Liver (tissue), 9 donors: Measurements from ENCODE around the gene LNX1. TPM values are rescaled to one million over a fixed set of nuclear protein-coding genes. Genes with fewer than 3 reads are reported as not detected.

Experiments used
- DNase-seq: peaks from one replicate; pipeline ENCODE4 v3.0.0-alpha.2; 2017; ENCODE audit warnings: low spot score
- H3K27ac ChIP-seq, 2 donors: one replicate each; pipeline ENCODE4 v1.7.0; 2013; ENCODE audit warnings: inconsistent platforms in 2 of 2, low read length in 2 of 2, control low read depth in 1 of 2, low read depth in 1 of 2, mild to moderate bottlenecking in 1 of 2
- H3K27me3 ChIP-seq, 4 donors: one replicate each; pipeline versions ENCODE4 v1.6.1 to v1.7.0; 2013; ENCODE audit warnings: low read length in 3 of 4, inconsistent platforms in 1 of 4, mild to moderate bottlenecking in 1 of 4, moderate library complexity in 1 of 4; ENCODE audit not compliant: control insufficient read depth in 4 of 4, insufficient read depth in 4 of 4
- H3K36me3 ChIP-seq, 4 donors: one replicate each; pipeline versions ENCODE4 v1.6.1 to v1.7.0; 2013; ENCODE audit warnings: low read length in 3 of 4, mild to moderate bottlenecking in 3 of 4, low read depth in 1 of 4, moderate library complexity in 1 of 4; ENCODE audit not compliant: control insufficient read depth in 4 of 4, insufficient read depth in 3 of 4
- H3K4me1 ChIP-seq, 4 donors: one replicate each; pipeline versions ENCODE4 v1.6.1 to v1.7.0; 2013; ENCODE audit warnings: low read length in 3 of 4, mild to moderate bottlenecking in 3 of 4, moderate library complexity in 1 of 4; ENCODE audit not compliant: control insufficient read depth in 4 of 4, insufficient read depth in 4 of 4
- H3K4me3 ChIP-seq, 3 donors: one replicate each; pipeline versions ENCODE4 v1.6.1 to v1.7.0; 2013; ENCODE audit warnings: low read length in 3 of 3, control low read depth in 1 of 3, low read depth in 1 of 3, mild to moderate bottlenecking in 1 of 3
- H3K9ac ChIP-seq, 2 donors: one replicate each; pipeline ENCODE4 v1.7.0; 2013; ENCODE audit warnings: low read length in 2 of 2, mild to moderate bottlenecking in 2 of 2, moderate library complexity in 2 of 2, control low read depth in 1 of 2, low read depth in 1 of 2
- H3K9me3 ChIP-seq, 4 donors: one replicate each; pipeline versions ENCODE4 v1.6.1 to v1.7.0; 2013; ENCODE audit warnings: low read length in 3 of 4; ENCODE audit not compliant: control insufficient read depth in 4 of 4
- EGR1 ChIP-seq, 2 donors: IDR thresholded peaks; 2 replicates each; pipeline ENCODE4 v1.6.1; 2016 to 2018; ENCODE audit warnings: antibody characterized with exemption in 2 of 2, low read depth in 2 of 2
- FOXA1 ChIP-seq: IDR thresholded peaks from 2 replicates; pipeline ENCODE4 v1.6.1; 2016; ENCODE audit warnings: antibody characterized with exemption
- FOXA2 ChIP-seq: IDR thresholded peaks from 2 replicates; pipeline ENCODE4 v1.6.1; 2016; ENCODE audit warnings: antibody characterized with exemption
- GABPA ChIP-seq, 2 donors: IDR thresholded peaks in 1 of 2; conservative IDR thresholded peaks in 1 of 2; 2 replicates each; pipeline ENCODE4 v1.6.1; 2016; ENCODE audit warnings: antibody characterized with exemption in 2 of 2, mild to moderate bottlenecking in 1 of 2, moderate library complexity in 1 of 2
- HNF4A ChIP-seq, 2 donors: conservative IDR thresholded peaks; 2 replicates each; pipeline ENCODE4 v1.6.1; 2016; ENCODE audit warnings: antibody characterized with exemption in 2 of 2, mild to moderate bottlenecking in 2 of 2
- HNF4G ChIP-seq: IDR thresholded peaks from 2 replicates; pipeline ENCODE4 v1.6.1; 2016; ENCODE audit warnings: antibody characterized with exemption
- JUND ChIP-seq, 2 donors: IDR thresholded peaks; 2 replicates each; pipeline ENCODE4 v1.6.1; 2016; ENCODE audit warnings: antibody characterized with exemption in 2 of 2
- MAX ChIP-seq: IDR thresholded peaks from 2 replicates; pipeline ENCODE4 v1.6.1; 2016; ENCODE audit warnings: antibody characterized with exemption
- NR2F2 ChIP-seq: IDR thresholded peaks from 2 replicates; pipeline ENCODE4 v1.6.1; 2016; ENCODE audit warnings: antibody characterized with exemption
- RAD21 ChIP-seq, 2 donors: IDR thresholded peaks; 2 replicates each; pipeline ENCODE4 v1.6.1; 2016; ENCODE audit warnings: antibody characterized with exemption in 2 of 2, mild to moderate bottlenecking in 2 of 2
- SP1 ChIP-seq: IDR thresholded peaks from 2 replicates; pipeline ENCODE4 v1.6.1; 2018; ENCODE audit warnings: antibody characterized with exemption, mild to moderate bottlenecking
- YY1 ChIP-seq: IDR thresholded peaks from 2 replicates; pipeline ENCODE4 v1.6.1; 2016; ENCODE audit warnings: antibody characterized with exemption, mild to moderate bottlenecking
- ZBTB33 ChIP-seq: IDR thresholded peaks from 2 replicates; pipeline ENCODE4 v1.6.1; 2016; ENCODE audit warnings: antibody characterized with exemption
- WGBS: extraction: QIAGEN DNeasy Blood & Tissue Kit; methylation state at CpG from one replicate; pipeline ENCODE4 v1.1.7; 2013; 5-methylcytosine and 5-hydroxymethylcytosine counted together
- polyA plus RNA-seq, 2 donors: library from polyadenylated mRNA; stranded (reverse) in 1 of 2; unstranded in 1 of 2; fragments of 200-250 nt in 1 of 2; fragments of >200 nt in 1 of 2; fragmentation: Nextera tagmentation in 1 of 2; extraction: Ambion mirVana in 1 of 2; gene quantifications; one replicate each; pipeline versions ENCODE4 v1.2.1 to v1.2.3, GENCODE V29; 2013 to 2015
- total RNA-seq, 2 donors: library from RNA; depleted of rRNA; stranded (reverse); fragments of >200 nt; gene quantifications; one replicate each; pipeline ENCODE4 v1.2.3, GENCODE V29; 2014
- TF ChIP-seq, protein P1 (sequence below): IDR thresholded peaks from 2 replicates; pipeline ENCODE4 v1.6.1; 2016; ENCODE audit warnings: antibody characterized with exemption, mild to moderate bottlenecking
- TF ChIP-seq, protein P2 (sequence below): IDR thresholded peaks from 2 replicates; pipeline ENCODE4 v1.6.1; 2016; ENCODE audit warnings: antibody characterized with exemption
- TF ChIP-seq, protein P3 (sequence below): fragments of 150-350 bp; IDR thresholded peaks from 2 replicates; pipeline ENCODE4 v1.5.1; 2017; ENCODE audit warnings: improper control_type of control experiment, low read depth, low read length; ENCODE audit not compliant: missing input control
- donor health status: healthy.
- donor health status: healthy.
- donor health status: healthy.
- donor health status: healthy.
- donor health status: healthy.

The LNX1 gene
- total and polyA plus RNA-seq, 4 donors = 1.5 to 3.4 (median 2.3) TPM

DNA sequence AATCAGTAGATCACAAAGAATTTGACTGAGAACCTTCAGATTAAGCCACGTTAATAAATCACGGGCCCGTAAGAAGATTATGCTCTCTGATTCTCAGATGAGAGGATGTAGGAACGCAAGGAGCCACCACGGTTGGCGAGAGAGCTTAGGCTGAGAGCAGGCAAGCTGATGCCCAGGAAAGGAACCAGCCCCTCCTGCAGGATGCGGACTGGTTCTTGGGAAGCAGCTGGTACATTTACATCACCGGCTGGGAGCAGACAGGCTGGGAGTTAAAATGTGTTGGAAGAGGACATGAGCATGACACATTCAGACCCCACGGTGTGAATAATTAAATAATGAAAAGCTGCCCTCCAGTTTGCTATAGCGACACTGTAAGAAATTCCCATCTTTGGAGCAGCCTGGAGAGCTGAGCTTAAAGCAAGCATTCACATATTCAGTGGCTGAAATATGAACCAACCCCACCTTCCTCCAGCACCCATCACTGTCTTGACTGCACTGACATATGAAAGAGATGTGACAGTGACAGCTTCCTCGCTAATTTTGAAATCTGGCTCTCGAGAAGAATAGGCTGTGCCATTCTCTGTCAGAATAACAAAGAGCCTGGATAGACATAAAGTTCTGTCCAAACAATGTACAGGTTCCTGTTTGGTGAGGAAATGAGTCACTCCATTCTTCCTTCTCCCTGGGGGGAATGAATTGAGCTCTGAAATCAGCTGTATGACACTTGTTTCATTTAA, 33.1 kb downstream of the LNX1 start:
- no peak for DNase-seq
- Histone ChIP-seq H3K9ac (no peak overlapping the region), H3K4me1 (peaks cover 0 to 7% (median 4%) of the 10 kb centered on the region in 4 donors), H3K4me3 (no peak overlapping the region), H3K36me3 (peaks cover 0 to 3% (median 0%) of the 10 kb centered on the region in 4 donors), H3K9me3 (no peaks in the 10 kb centered on the region), H3K27ac (no peak overlapping the region), H3K27me3 (no peaks in the 10 kb centered on the region)
- TF ChIP-seq, protein P1, sequence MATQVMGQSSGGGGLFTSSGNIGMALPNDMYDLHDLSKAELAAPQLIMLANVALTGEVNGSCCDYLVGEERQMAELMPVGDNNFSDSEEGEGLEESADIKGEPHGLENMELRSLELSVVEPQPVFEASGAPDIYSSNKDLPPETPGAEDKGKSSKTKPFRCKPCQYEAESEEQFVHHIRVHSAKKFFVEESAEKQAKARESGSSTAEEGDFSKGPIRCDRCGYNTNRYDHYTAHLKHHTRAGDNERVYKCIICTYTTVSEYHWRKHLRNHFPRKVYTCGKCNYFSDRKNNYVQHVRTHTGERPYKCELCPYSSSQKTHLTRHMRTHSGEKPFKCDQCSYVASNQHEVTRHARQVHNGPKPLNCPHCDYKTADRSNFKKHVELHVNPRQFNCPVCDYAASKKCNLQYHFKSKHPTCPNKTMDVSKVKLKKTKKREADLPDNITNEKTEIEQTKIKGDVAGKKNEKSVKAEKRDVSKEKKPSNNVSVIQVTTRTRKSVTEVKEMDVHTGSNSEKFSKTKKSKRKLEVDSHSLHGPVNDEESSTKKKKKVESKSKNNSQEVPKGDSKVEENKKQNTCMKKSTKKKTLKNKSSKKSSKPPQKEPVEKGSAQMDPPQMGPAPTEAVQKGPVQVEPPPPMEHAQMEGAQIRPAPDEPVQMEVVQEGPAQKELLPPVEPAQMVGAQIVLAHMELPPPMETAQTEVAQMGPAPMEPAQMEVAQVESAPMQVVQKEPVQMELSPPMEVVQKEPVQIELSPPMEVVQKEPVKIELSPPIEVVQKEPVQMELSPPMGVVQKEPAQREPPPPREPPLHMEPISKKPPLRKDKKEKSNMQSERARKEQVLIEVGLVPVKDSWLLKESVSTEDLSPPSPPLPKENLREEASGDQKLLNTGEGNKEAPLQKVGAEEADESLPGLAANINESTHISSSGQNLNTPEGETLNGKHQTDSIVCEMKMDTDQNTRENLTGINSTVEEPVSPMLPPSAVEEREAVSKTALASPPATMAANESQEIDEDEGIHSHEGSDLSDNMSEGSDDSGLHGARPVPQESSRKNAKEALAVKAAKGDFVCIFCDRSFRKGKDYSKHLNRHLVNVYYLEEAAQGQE = no peak
- TF ChIP-seq RAD21 (IDR thresholded peaks at IDR 0.05) = no peak
- TF ChIP-seq JUND (IDR thresholded peaks at IDR 0.05) = no peak
- no peak for TF ChIP-seq EGR1 (IDR thresholded peaks at IDR 0.05; ENCODE audit: low read depth in 2 of 2)
- TF ChIP-seq, protein P2, sequence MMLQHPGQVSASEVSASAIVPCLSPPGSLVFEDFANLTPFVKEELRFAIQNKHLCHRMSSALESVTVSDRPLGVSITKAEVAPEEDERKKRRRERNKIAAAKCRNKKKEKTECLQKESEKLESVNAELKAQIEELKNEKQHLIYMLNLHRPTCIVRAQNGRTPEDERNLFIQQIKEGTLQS = no peak
- no peak for TF ChIP-seq HNF4A (conservative IDR thresholded peaks at IDR 0.05)
- TF ChIP-seq, protein P3, sequence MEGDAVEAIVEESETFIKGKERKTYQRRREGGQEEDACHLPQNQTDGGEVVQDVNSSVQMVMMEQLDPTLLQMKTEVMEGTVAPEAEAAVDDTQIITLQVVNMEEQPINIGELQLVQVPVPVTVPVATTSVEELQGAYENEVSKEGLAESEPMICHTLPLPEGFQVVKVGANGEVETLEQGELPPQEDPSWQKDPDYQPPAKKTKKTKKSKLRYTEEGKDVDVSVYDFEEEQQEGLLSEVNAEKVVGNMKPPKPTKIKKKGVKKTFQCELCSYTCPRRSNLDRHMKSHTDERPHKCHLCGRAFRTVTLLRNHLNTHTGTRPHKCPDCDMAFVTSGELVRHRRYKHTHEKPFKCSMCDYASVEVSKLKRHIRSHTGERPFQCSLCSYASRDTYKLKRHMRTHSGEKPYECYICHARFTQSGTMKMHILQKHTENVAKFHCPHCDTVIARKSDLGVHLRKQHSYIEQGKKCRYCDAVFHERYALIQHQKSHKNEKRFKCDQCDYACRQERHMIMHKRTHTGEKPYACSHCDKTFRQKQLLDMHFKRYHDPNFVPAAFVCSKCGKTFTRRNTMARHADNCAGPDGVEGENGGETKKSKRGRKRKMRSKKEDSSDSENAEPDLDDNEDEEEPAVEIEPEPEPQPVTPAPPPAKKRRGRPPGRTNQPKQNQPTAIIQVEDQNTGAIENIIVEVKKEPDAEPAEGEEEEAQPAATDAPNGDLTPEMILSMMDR = no peak
- no peak for TF ChIP-seq FOXA2
- no peak for TF ChIP-seq ZBTB33
- TF ChIP-seq GABPA (IDR thresholded peaks at IDR 0.05 in 1 of 2, conservative IDR thresholded peaks at IDR 0.05 in 1 of 2) = no peak
- TF ChIP-seq FOXA1 = no peak
- no peak for TF ChIP-seq SP1
- TF ChIP-seq HNF4G = no peak
- TF ChIP-seq NR2F2 = no peak
- TF ChIP-seq YY1 = no peak
- 90% methylated on average over 12 of the region's 12 CpGs for WGBS

- Histone ChIP-seq H3K4me1 (peaks cover 0 to 7% (median 4%) of the 10 kb centered on the region in 4 donors), H3K9ac (no peak overlapping the region), H3K9me3 (no peaks in the 10 kb centered on the region), H3K36me3 (peaks cover 0 to 3% (median 0%) of the 10 kb centered on the region in 4 donors), H3K4me3 (no peak overlapping the region), H3K27me3 (no peaks in the 10 kb centered on the region), H3K27ac (no peak overlapping the region)
- TF ChIP-seq, protein P2 = no peak
- TF ChIP-seq EGR1 (IDR thresholded peaks at IDR 0.05; ENCODE audit: low read depth in 2 of 2) = no peak
- no peak for TF ChIP-seq GABPA (IDR thresholded peaks at IDR 0.05 in 1 of 2, conservative IDR thresholded peaks at IDR 0.05 in 1 of 2)
- TF ChIP-seq RAD21 (IDR thresholded peaks at IDR 0.05) = no peak
- no peak for TF ChIP-seq ZBTB33
- no peak for TF ChIP-seq MAX
- DNase-seq = no peak
- 85% methylated on average over 5 of the region's 5 CpGs for WGBS
Observed at GRCh38 chr4:53557669-53558064, 33.6 kb downstream of the LNX1 start.
